Testis (tissue), 3 donors: ENCODE results near the gene MED16. TPM values are rescaled to one million over a fixed set of nuclear protein-coding genes. Genes with fewer than 3 reads are reported as not detected.

Experiments used
- DNase-seq: peaks from one replicate; pipeline ENCODE4 v3.0.0-alpha.2; 2019
- H3K27ac ChIP-seq, 2 donors: fragments of 200-600 bp; sonication (generic); one replicate each; pipeline ENCODE4 v1.5.1; 2019
- H3K27me3 ChIP-seq: fragments of 200-600 bp; sonication (generic); one replicate; pipeline ENCODE4 v1.5.1; 2019
- H3K36me3 ChIP-seq: fragments of 200-600 bp; sonication (generic); one replicate; pipeline ENCODE4 v1.5.1; 2017; ENCODE audit warnings: low read depth; ENCODE audit errors: missing control alignments
- H3K4me1 ChIP-seq: fragments of 200-600 bp; sonication (generic); one replicate; pipeline ENCODE4 v1.5.1; 2019
- H3K4me3 ChIP-seq, 2 donors: fragments of 200-600 bp; sonication (generic); one replicate each; pipeline ENCODE4 v1.5.1; 2017 to 2019
- H3K9me3 ChIP-seq: fragments of 200-600 bp; sonication (generic); one replicate; pipeline ENCODE4 v1.5.1; 2017
- POLR2A ChIP-seq: fragments of 450-650 bp; IDR thresholded peaks from one replicate; pipeline ENCODE4 v1.6.1; 2017; ENCODE audit warnings: antibody characterized with exemption, mild to moderate bottlenecking, moderate library complexity
- WGBS, 2 donors: methylation state at CpG; one replicate each; pipeline ENCODE4 v1.1.5; 2018; 5-methylcytosine and 5-hydroxymethylcytosine counted together
- intact Hi-C: fragments of 100-400 bp; cut with DNase I; formaldehyde crosslinking; loops from one replicate; pipeline ENCODE4 v1.15.1; 2023; ENCODE audit warnings: low total_unique reads
- polyA plus RNA-seq: library from polyadenylated mRNA; stranded (reverse); fragments of 350-450 nt; fragmentation: Illumina TruSeq; extraction: RNeasy Lipid Tissue Mini Kit (QIAGEN cat#74804); gene quantifications from one replicate; pipeline ENCODE4 v1.2.3, GENCODE V29; 2014; ENCODE audit warnings: low read depth, low replicate concordance; ENCODE audit not compliant: insufficient read depth
- total RNA-seq, 2 donors: library from RNA; depleted of rRNA; stranded (reverse); fragments of >200 nt; gene quantifications; one replicate each; pipeline ENCODE4 v1.2.3, GENCODE V29; 2016
- TF ChIP-seq, protein P1 (sequence below), 3 experiments: fragments of 450-650 bp in 2 of 3; fragments of 200-600 bp in 1 of 3; sonication (generic) in 1 of 3; IDR thresholded peaks; one replicate each; pipeline ENCODE4 v1.5.1; 2016 to 2019; ENCODE audit warnings: antibody characterized with exemption in 3 of 3, mild to moderate bottlenecking in 2 of 3, moderate library complexity in 1 of 3

MED16 gene
- total and polyA plus RNA-seq, 3 donors from 2014 or later = 50.7 to 124 (median 94.7) TPM

DNA sequence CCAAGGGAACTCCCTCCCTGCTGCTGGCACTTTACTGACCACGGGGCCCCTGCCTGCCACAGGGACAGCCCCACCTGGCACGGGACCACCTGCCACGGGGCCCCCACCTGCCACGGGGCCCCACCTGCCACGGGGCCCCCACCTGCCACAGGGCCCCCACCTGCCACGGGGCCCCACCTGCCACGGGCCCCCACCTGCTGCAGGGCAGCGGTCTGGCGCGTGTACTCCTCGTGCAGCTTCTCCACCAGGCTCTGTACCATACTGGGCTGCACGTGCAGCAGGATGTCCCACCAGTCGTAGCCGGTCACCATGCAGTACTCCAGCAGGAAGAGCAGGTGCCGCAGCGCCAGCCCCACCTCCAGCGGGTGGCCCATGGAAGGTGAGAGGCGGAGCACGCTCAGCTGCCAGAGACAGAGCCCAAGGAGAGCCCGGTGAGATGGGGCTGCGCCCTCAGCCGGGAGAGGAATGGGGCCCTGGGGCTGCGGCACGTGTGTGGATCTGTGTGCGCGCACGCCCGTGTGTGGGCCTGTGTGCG is 16.1 kb downstream of the MED16 start:
- no peak for DNase-seq
- TF ChIP-seq, protein P1, sequence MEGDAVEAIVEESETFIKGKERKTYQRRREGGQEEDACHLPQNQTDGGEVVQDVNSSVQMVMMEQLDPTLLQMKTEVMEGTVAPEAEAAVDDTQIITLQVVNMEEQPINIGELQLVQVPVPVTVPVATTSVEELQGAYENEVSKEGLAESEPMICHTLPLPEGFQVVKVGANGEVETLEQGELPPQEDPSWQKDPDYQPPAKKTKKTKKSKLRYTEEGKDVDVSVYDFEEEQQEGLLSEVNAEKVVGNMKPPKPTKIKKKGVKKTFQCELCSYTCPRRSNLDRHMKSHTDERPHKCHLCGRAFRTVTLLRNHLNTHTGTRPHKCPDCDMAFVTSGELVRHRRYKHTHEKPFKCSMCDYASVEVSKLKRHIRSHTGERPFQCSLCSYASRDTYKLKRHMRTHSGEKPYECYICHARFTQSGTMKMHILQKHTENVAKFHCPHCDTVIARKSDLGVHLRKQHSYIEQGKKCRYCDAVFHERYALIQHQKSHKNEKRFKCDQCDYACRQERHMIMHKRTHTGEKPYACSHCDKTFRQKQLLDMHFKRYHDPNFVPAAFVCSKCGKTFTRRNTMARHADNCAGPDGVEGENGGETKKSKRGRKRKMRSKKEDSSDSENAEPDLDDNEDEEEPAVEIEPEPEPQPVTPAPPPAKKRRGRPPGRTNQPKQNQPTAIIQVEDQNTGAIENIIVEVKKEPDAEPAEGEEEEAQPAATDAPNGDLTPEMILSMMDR (IDR thresholded peaks at IDR 0.05) = no peak
- TF ChIP-seq POLR2A = no peak
- H3K4me3 ChIP-seq = no peak overlapping the region
- no peaks in the 10 kb centered on the region for H3K27me3 ChIP-seq
- H3K4me1 ChIP-seq = no peaks in the 10 kb centered on the region
- intact Hi-C loops = no loop called here
- H3K9me3 ChIP-seq = no peaks in the 10 kb centered on the region
- H3K27ac ChIP-seq = no peak overlapping the region
- H3K36me3 ChIP-seq = no peaks in the 10 kb centered on the region
- WGBS, 2 donors = 96 to 98% methylated on average over 9 to 25 of the region's 29 CpGs

DNA sequence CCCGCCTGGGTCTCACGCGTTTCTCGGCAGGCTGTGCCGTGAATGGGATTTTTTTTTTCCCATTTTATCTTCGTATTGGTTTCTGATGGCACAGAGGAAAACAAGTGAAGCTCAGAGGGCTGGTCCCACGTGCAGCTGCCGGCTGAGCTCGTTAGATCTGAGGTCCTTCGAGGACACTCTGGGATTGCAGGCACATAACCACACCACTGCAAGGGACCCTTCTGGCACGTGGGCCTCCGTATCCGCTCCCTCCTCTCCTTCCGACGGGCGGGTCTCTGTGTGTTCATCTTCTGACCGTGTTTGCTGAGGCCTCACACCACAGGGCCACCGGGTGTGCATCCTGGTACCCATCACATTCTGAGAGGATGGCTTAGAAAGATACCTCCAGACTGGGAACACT is 16.9 kb downstream of the MED16 start:
- Histone ChIP-seq H3K36me3 (no peaks in the 10 kb centered on the region), H3K9me3 (no peaks in the 10 kb centered on the region), H3K27ac (no peak overlapping the region), H3K4me3 (no peak overlapping the region), H3K27me3 (no peaks in the 10 kb centered on the region), H3K4me1 (peaks cover 3% of the 10 kb centered on the region)
- WGBS, 2 donors = 77 to 80% methylated on average over 17 to 18 of the region's 18 CpGs
- no peak for DNase-seq
- TF ChIP-seq POLR2A = no peak
- TF ChIP-seq, protein P1 (IDR thresholded peaks at IDR 0.05) = no peak
- intact Hi-C loops = no loop called here

DNA sequence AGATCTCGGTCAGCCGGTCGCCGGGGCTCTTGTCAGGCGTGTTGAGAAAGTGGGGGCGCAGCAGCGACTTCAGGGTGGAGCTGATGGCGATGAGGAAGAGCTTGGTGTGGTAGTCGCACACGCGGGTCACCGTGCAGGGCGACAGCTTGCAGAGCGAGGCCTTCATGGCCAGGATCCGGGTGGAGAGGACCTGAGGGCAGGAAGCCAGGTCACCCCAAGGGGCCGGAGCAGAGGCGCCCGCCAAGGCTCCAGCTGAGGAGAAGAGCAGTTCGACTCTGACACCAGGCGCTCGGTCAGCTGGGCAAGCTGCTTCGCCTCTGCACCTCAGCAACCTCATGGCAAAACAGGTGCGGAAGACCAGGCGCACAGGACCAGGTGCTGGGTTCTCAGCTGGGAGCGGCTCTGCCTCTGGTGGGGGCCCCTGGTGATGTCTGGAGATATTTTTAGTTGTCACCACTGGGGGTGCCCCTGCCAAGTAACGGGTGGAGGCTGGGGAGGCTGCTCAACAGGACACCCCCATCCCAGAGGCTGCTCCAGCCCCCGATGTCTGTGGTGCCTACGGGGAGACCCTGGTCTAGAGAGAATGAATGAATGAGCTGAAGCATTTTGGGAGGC is 17.6 kb downstream of the MED16 start:
- H3K27ac ChIP-seq = no peak overlapping the region
- TF ChIP-seq POLR2A = no peak
- TF ChIP-seq, protein P1 (IDR thresholded peaks at IDR 0.05) = no peak
- no peak overlapping the region for H3K4me3 ChIP-seq
- no peaks in the 10 kb centered on the region for H3K9me3 ChIP-seq
- no peaks in the 10 kb centered on the region for H3K27me3 ChIP-seq
- H3K4me1 ChIP-seq = peaks cover 3% of the 10 kb centered on the region
- WGBS, 2 donors = 89 to 94% methylated on average over 20 to 28 of the region's 28 CpGs
- no peaks in the 10 kb centered on the region for H3K36me3 ChIP-seq
- DNase-seq = no peak
- intact Hi-C loops = no loop called here

DNA sequence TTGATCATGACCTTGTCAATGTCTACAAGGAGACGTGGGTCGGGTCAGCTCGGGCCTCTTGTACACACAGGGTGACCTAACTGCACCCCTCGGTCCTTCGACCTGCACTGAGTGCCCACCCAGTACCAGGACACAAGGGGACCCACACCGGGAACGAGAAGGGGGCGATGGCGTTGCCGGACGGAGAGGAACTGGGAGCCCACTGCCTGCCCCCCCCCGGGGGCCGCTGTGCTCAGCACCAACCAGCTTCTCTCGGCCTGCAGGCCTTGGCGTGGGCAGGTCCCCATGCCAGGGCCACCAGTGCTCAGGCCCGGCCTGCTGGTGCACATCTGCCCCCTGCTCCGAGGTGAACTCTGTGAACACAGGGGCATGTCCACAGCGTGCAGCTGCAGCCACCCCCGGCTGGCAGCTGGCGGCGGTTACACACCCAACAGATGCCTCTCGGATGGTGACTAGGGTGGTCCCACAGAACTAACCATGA is 19.4 kb downstream of the MED16 start:
- no peak for DNase-seq
- Histone ChIP-seq H3K4me3 (no peak overlapping the region), H3K4me1 (peaks cover 13% of the 10 kb centered on the region), H3K9me3 (no peaks in the 10 kb centered on the region), H3K27me3 (no peaks in the 10 kb centered on the region), H3K36me3 (no peaks in the 10 kb centered on the region), H3K27ac (no peak overlapping the region)
- no peak for TF ChIP-seq POLR2A
- TF ChIP-seq, protein P1 (IDR thresholded peaks at IDR 0.05) = no peak
- WGBS, 2 donors = 79 to 86% methylated on average over 15 to 22 of the region's 22 CpGs
- intact Hi-C loops = no loop called here

DNA sequence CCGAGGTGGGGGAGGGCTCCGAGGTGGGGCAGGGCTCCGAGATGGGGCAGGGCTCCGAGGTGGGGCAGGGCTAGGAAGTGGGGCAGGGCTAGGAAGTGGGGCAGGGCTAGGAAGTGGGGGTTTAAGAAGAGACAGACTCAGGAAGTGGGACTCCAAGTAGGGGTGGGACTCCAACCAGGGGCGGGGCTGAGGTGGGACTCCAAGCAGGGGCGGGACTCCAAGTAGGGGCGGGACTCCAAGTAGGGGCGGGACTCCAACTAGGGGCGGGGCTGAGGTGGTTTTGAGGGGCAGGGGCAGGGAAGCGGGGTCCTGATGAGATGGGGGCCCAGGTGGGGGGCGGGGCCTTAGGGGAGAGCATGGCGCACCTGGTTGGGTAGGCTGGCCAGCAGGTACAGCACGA is 19.9 kb downstream of the MED16 start:
- Histone ChIP-seq H3K9me3 (no peaks in the 10 kb centered on the region), H3K36me3 (no peaks in the 10 kb centered on the region), H3K27me3 (no peaks in the 10 kb centered on the region), H3K4me1 (peaks cover 15% of the 10 kb centered on the region), H3K4me3 (no peak overlapping the region), H3K27ac (peak overlapping the region in 1 of 2 donors; percentile 76)
- TF ChIP-seq POLR2A = no peak
- TF ChIP-seq, protein P1 (IDR thresholded peaks at IDR 0.05) = no peak
- WGBS, 2 donors = 59 to 83% methylated on average over 9 to 10 of the region's 13 CpGs
- peak; percentile 60 for DNase-seq
- intact Hi-C loops = no loop called here
